Neural cell (in vitro differentiated cells): ENCODE data around the gene THBS2. TPM values are rescaled to one million over a fixed set of nuclear protein-coding genes. Genes with fewer than 3 reads are reported as not detected.

ENCODE experiments used
- H2AFZ ChIP-seq: fragments of 200-600, 300-800 bp; sonication (generic), shearing (Covaris generic); 2 replicates; pipeline ENCODE4 v1.6.0; 2014; ENCODE audit warnings: low read depth, mild to moderate bottlenecking, antibody characterized with exemption, low read length, moderate library complexity
- H3F3A ChIP-seq: fragments of 200-600 bp; shearing (Covaris generic); 2 replicates; pipeline ENCODE4 v1.6.1; 2016; ENCODE audit warnings: mild to moderate bottlenecking, moderate library complexity, mixed read lengths, antibody characterized with exemption, low read length; ENCODE audit not compliant: insufficient read depth, poor library complexity, severe bottlenecking
- H3K27ac ChIP-seq: fragments of 200-600, 300-800 bp; sonication (generic), shearing (Covaris generic); 2 replicates; pipeline ENCODE4 v1.5.1; 2014; ENCODE audit warnings: mild to moderate bottlenecking, low read length, moderate library complexity
- H3K27me3 ChIP-seq: fragments of 300-800, 200-600 bp; sonication (generic), shearing (Covaris generic); 2 replicates; pipeline ENCODE4 v1.6.0; 2014; ENCODE audit warnings: mild to moderate bottlenecking, low read depth, low read length, moderate library complexity; ENCODE audit not compliant: insufficient read depth
- H3K36me3 ChIP-seq: fragments of 300-800, 200-600 bp; sonication (generic), shearing (Covaris generic); 2 replicates; pipeline ENCODE4 v1.5.1; 2014; ENCODE audit warnings: mild to moderate bottlenecking, antibody characterized with exemption, low read length, moderate library complexity; ENCODE audit not compliant: insufficient read depth
- H3K4me2 ChIP-seq: fragments of 300-800, 200-600 bp; sonication (generic), shearing (Covaris generic); 2 replicates; pipeline ENCODE4 v1.6.0; 2014; ENCODE audit warnings: mild to moderate bottlenecking, low read length
- H3K4me3 ChIP-seq: fragments of 300-800, 200-600 bp; sonication (generic), shearing (Covaris generic); 2 replicates; pipeline ENCODE4 v1.5.1; 2014; ENCODE audit warnings: mild to moderate bottlenecking, low read length, moderate library complexity
- H3K79me2 ChIP-seq: fragments of 200-600 bp; shearing (Covaris generic); replicated peaks from 2 replicates; pipeline ENCODE4 v1.6.0; 2014; ENCODE audit warnings: mild to moderate bottlenecking, low read length, moderate library complexity; ENCODE audit not compliant: insufficient read depth
- H3K9ac ChIP-seq: fragments of 300-800, 200-600 bp; sonication (generic), shearing (Covaris generic); 2 replicates; pipeline ENCODE4 v1.6.1; 2016; ENCODE audit warnings: mild to moderate bottlenecking, low read length, mixed read lengths
- H3K9me2 ChIP-seq: fragments of 200-600 bp; shearing (Covaris generic); 2 replicates; pipeline ENCODE4 v1.6.1; 2016; ENCODE audit warnings: mild to moderate bottlenecking, low read length, mixed read lengths; ENCODE audit not compliant: insufficient read depth
- H3K9me3 ChIP-seq: fragments of 200-600, 300-800 bp; sonication (generic), shearing (Covaris generic); 2 replicates; pipeline ENCODE4 v1.6.1; 2016; ENCODE audit warnings: mild to moderate bottlenecking, mixed run types, low read length, moderate library complexity, mixed read lengths
- H4K20me1 ChIP-seq: fragments of 200-600 bp; shearing (Covaris generic); 2 replicates; pipeline ENCODE4 v1.6.1; 2016; ENCODE audit warnings: mild to moderate bottlenecking, mixed run types; ENCODE audit not compliant: insufficient read depth
- CTCF ChIP-seq: fragments of 450-650 bp; IDR thresholded peaks from 2 replicates; pipeline ENCODE4 v1.5.1; 2014; ENCODE audit warnings: antibody characterized with exemption, mild to moderate bottlenecking, moderate library complexity; ENCODE audit not compliant: poor library complexity, severe bottlenecking
- EP300 ChIP-seq: fragments of 450-650 bp; conservative IDR thresholded peaks from 2 replicates; pipeline ENCODE4 v1.6.1; 2014; ENCODE audit warnings: antibody characterized with exemption, mild to moderate bottlenecking, moderate library complexity; ENCODE audit not compliant: poor library complexity, severe bottlenecking
- EZH2 ChIP-seq: fragments of 200-600, 300-800 bp; shearing (Covaris generic), sonication (generic); IDR thresholded peaks from 2 replicates; pipeline ENCODE4 v1.6.1; 2014; ENCODE audit warnings: antibody characterized with exemption, low read length, borderline replicate concordance, mild to moderate bottlenecking; ENCODE audit not compliant: insufficient read depth, poor library complexity, severe bottlenecking
- MXI1 ChIP-seq: fragments of 450-650 bp; conservative IDR thresholded peaks from 2 replicates; pipeline ENCODE4 v1.6.1; 2014; ENCODE audit warnings: antibody characterized with exemption, mild to moderate bottlenecking; ENCODE audit not compliant: poor library complexity, severe bottlenecking
- POLR2AphosphoS5 ChIP-seq: IDR thresholded peaks from 2 replicates; pipeline ENCODE4 v1.6.1; 2012
- RAD21 ChIP-seq: fragments of 450-650 bp; conservative IDR thresholded peaks from 2 replicates; pipeline ENCODE4 v1.6.1; 2014; ENCODE audit warnings: antibody characterized with exemption, mild to moderate bottlenecking, moderate library complexity
- REST ChIP-seq: IDR thresholded peaks from 2 replicates; pipeline ENCODE4 v1.6.1; 2012; ENCODE audit warnings: borderline replicate concordance
- SMC3 ChIP-seq: fragments of 450-650 bp; conservative IDR thresholded peaks from 2 replicates; pipeline ENCODE4 v1.6.1; 2014; ENCODE audit warnings: antibody characterized with exemption, mild to moderate bottlenecking, moderate library complexity; ENCODE audit not compliant: poor library complexity
- TAF1 ChIP-seq: IDR thresholded peaks from 2 replicates; pipeline ENCODE4 v1.6.1; 2012; ENCODE audit warnings: low read depth
- polyA plus RNA-seq: library from polyadenylated mRNA; depleted of rRNA; stranded (reverse); fragments of >200 nt; gene quantifications from 2 replicates; pipeline ENCODE4 v1.2.3, GENCODE V29; 2014

THBS2 gene
- polyA plus RNA-seq, 1 donor from 2014 or later: 0.88 TPM

GRCh38 chr6:169237496-169238134, 16.0 kb downstream of the THBS2 start:
- H3K9ac ChIP-seq: no peak overlapping the region
- TF ChIP-seq RAD21 (no peak), EZH2 (no peak)
- H3K27ac ChIP-seq: no peak overlapping the region
- H3K79me2 ChIP-seq: no peaks in the 10 kb centered on the region
- H3F3A ChIP-seq: no peaks in the 10 kb centered on the region
- H3K4me2 ChIP-seq: no peak overlapping the region
- H3K4me3 ChIP-seq: no peak overlapping the region
- H4K20me1 ChIP-seq: no peaks in the 10 kb centered on the region
- H3K36me3 ChIP-seq: no peaks in the 10 kb centered on the region
- H3K27me3 ChIP-seq: no peaks in the 10 kb centered on the region
- H3K9me3 ChIP-seq: no peaks in the 10 kb centered on the region
- no peaks in the 10 kb centered on the region for H3K9me2 ChIP-seq
- no peak overlapping the region for H2AFZ ChIP-seq

GRCh38 chr6:169236988-169237387, 16.7 kb downstream of the THBS2 start:
- Histone ChIP-seq H4K20me1 (no peaks in the 10 kb centered on the region), H3K79me2 (no peaks in the 10 kb centered on the region), H3K27me3 (no peaks in the 10 kb centered on the region), H3K27ac (no peak overlapping the region), H3F3A (no peaks in the 10 kb centered on the region), H3K4me2 (no peak overlapping the region), H3K9ac (no peak overlapping the region), H2AFZ (no peak overlapping the region), H3K9me2 (no peaks in the 10 kb centered on the region), H3K9me3 (no peaks in the 10 kb centered on the region), H3K4me3 (no peak overlapping the region), H3K36me3 (no peaks in the 10 kb centered on the region)
- TF ChIP-seq SMC3 (no peak), EZH2 (no peak), RAD21 (no peak), POLR2AphosphoS5 (no peak), TAF1 (no peak), MXI1 (no peak), CTCF (no peak), EP300 (no peak), REST (no peak)
